Left kidney (tissue), 8 donors: ENCODE results near the gene SCN7A. TPM values are rescaled to one million over a fixed set of nuclear protein-coding genes. Genes with fewer than 3 reads are reported as not detected.
A peak's percentile ranks its signal among the peaks of the same experiment; 100 is the strongest.
"Not testable (repeated sequence)": the region's sequence is repeated elsewhere in the genome, so short reads cannot be mapped to it uniquely, and the experiment has no call there.

Experiments used
- DNase-seq: peaks from one replicate; pipeline ENCODE4 v3.0.0-alpha.2; 2013
- long read RNA-seq, 8 donors: transcript quantifications; one replicate each; lab custom pipeline, GENCODE V29; 2026
- polyA plus RNA-seq: library from polyadenylated mRNA; unstranded; fragments of 120-200 nt; gene quantifications from one replicate; pipeline ENCODE4 v1.2.1, GENCODE V29; 2013; ENCODE audit not compliant: insufficient read length

SCN7A gene
- polyA plus RNA-seq, result 18.5 TPM
- long read RNA-seq, donor 1, result 0 reads
- long read RNA-seq, donor 2, result 0 reads
- long read RNA-seq, donor 3, result 0 reads
- long read RNA-seq, donor 4, result 0 reads
- long read RNA-seq, donor 5, result 0 reads
- long read RNA-seq, donor 6, result 0 reads
- long read RNA-seq, donor 7, result 0 reads
- long read RNA-seq, donor 8, result 0 reads

GRCh38 chr2:166494140-166494624, at the start of gene SCN7A:
Gene SCN7A, minus strand, starts transcription at chr2:166494249. Its CDS starts 16,553 bp downstream, at chr2:166477696.
- DNase-seq, result peak; percentile 85

DNA sequence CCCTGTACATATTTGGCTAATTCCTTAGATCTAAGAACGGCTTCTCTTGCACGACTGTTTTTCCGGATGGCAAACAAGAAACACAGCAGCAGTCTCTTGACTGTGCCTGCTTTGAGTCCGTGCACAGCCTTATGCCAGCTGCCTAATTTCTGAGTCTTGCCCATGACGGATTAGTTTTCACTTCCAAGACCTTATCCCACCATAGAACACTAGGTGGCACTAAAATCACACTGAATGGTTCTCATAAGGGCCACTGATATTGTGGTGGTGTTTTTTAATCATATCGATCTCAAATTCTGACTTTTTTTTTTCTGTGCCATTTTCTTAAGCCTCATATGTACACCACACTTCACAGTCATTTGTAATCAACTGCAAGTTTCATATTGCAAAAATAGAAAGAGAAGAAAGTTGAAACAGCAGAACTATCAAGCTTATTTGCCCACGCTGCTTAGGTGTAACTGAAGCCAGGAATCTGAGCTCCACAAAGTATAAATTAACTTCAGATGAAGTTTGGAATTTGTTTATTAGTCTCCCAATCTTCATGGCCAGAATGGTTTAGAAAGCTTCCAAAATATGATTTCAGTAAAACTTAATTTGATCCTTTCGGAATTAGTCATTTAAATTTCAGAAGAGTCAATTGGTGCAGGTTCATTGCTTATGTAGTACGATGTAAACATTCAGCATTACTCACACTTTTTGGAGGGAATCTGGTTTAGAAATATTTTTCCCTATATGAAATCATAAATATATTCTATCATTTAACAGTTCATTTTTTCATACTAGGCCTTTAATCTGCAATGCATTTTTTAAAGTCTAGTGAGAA, 45.5 kb upstream of the SCN7A start:
- peak; percentile 79 for DNase-seq

- no peak for DNase-seq
These were observed 42.1 kb upstream of the SCN7A start for GRCh38 chr2:166536111-166536510.

DNA sequence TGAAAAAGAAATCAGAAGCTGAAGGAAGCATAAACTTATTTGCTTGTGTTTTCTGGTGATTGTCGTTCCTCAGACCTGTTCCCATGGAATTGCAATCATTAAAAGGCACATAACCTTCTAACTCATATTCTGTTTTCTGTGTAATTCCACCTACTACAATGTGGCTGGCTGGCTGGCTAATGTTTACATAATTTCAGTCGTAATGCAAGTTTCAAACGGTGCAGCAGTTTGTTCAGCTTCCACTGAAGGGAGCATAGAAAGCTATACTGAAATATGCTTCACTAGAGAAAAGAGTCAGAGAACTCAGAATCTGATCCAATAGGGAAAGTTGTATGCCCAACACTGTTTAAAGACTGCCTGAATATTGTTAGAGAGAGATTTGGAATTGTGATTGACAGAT, 27.1 kb upstream of the SCN7A start:
- DNase-seq, result no peak

DNA sequence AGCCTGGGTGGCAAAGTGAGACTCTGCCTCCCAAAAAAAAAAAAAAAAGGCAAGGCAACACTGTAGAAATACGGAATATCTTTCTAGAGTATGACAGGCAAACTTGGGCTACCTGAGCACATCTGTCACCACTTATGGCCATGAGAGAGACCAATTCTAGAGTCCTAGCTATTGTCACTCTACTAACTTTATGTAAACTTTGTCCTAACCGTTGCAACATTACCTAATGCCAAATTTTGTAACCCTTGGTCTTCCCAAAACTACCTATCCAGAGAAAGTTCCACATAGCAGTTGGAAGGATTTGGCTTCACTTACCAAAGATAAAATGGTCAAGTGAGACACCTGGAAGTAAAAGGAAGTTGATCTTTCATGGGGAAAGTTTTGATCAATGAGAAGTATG, 26.6 kb upstream of the SCN7A start:
- no peak for DNase-seq

- no peak for DNase-seq
These were observed 25.4 kb upstream of the SCN7A start for GRCh38 chr2:166519391-166519962.

DNA sequence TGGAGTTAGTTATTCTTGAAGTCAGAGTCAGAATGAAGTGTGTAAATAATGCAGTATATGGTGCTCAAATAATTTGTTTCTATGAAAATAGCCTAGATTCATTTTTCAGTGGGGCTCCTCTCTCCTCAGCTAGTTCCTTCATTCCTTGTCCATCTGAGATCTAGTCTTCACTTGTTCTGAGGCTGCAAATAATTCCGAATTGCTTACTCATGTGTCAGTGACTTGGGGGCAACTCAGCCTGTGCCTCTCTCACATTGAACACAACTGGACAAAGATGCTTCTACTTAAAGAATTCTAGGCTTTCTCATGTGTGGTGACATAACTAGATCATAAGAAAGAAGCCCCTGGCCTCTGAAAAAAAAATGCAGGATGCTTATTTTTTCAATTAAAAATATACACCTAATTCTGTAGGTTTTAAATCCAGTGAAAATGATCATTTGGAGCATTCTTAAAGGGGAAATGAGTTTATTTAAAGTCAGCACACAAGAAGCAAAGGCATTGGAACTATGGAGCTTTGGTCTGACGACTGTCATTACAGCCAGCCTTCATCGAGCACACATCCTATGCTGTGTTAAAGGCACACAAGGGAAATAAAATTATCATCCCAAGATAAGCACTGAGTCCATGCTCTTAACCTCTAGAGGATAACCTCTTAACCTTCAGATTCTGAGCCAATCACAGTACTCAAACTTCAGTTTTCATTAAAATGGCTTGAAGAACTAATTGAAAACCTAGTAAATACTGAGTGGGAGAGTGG, 24.8 kb upstream of the SCN7A start:
- no peak for DNase-seq

- no peak for DNase-seq
These were observed 23.5 kb upstream of the SCN7A start for GRCh38 chr2:166517533-166518061.

- peak; percentile 27 for DNase-seq
These were observed 22.8 kb upstream of the SCN7A start for GRCh38 chr2:166516712-166517303.

DNA sequence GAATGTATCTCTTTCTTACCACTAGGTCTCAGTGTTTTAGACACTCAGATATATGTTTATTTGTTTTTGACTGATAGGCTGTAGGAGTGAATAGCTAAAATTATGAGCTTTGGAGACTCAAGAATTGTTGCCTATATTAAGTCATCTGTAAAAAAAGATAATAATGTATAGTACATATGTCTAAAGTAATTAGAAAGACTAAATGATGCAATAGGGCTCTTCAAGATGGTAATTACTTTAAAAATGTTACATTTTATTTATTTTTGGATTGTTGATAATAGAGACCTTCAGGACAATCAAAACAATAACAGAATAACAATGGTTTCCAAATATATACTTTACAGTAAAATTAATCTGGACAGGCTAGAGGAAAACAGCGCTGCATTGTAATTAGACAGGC, 19.9 kb upstream of the SCN7A start:
- no peak for DNase-seq

- no peak for DNase-seq
These were observed 5.2 kb upstream of the SCN7A start for GRCh38 chr2:166499281-166499680.

DNA sequence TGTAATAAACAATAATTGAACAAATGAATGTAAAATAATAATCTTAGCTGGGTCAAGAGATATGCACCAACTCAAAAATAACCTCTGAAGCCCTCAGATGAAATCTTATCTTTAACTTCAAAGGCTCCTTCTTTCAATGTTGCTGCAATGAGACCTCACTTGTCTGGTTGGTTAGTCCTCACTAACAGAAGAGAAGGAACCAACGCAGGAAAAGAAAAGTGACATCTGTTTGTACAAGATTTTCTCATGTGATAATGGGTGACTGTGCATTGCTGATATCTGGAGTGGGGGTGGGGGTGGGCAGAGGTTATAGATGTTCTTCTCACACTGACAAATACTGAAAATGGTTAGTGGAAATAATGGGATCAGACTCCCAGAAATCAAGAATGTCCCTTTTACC, 2.6 kb downstream of the SCN7A start:
- DNase-seq, result no peak

GRCh38 chr2:166487171-166487570, 6.9 kb downstream of the SCN7A start:
- no peak for DNase-seq

DNA sequence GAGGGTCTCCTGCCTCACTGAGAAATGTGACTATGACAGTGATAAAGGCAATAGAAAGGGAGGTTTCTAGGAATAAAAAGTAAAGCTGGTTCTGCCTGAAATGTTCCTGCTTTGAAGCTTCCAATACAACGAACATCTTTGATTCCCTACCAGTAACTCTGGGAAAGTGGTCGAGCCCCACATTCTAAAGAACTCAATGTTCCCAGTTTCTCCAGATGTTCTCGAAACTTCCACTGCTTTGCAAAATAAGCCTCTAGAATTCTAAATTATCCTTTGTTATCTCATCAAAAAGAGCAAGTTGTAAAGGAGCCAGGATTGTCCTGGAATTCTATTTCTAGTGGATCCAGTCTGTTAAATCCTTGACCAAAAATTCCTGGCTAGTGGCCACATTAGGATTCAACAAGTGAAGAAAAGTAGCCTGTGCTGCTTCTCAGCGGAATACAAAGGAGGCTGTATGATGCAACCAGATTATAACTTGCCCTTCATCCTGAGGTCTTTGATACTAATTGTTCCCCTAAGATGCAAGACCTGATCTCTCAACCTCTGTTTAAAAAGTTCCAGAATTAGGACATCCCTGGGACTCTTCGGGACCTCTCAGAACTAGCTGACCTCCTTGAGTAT, 8.4 kb downstream of the SCN7A start:
- no peak for DNase-seq

DNA sequence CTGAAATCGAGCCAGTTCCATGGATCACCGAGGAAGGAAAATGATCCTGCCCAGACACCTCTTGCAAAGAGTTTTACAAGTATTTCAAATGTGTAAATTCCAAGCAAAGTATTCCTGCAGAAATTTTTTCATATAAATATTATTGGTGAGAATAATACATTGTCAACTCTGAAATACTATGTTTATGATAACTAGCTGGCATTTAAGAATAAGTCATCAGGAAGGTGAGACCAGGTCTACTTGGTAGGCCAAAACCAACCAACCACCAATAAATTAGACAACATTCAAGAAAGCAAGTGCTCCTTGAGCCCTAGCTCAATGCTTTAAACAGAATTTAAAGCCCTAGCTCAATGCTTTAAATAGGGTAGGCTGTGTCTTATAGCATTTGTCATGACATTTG, 21.7 kb downstream of the SCN7A start:
- no peak for DNase-seq

DNA sequence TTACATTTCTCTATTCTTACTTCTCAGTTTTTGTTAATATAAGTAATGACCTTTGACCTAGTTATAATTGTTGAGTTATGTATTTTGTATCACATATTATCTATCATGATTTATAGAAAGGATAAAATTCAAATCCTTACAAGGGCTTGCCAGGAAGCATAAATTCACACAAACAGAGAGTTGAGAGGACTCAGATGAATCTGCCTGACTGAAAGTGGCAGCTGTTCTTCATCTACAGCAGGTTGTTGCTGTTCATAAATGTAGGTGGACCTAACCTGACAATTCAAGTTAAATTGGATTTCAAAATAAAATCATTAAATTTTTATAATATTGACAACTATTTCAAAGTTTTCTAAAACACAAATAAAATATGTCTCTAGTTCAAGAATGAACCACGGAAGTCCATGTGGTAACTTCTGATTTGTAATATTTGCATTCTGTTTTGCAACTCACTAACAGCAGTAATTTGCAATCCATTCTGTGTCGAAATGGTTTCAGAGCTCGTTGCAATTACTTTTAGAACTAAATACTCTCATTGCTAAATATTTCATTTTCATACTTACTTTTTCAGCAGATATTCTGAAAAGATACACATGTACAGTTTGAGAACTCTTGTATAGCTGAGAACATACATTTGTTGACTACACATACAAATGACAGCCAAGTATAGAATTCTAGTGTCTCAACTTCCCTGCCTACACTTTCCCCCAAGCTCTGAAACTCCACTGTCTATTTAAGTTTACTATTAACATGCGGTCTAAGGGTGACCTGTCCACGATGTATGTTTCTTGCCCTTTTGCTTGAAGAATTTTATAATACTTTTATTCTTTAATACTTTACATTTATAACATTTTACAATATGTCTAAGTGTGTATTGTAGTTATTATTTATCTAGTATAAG, 25.7 kb downstream of the SCN7A start:
- no peak for DNase-seq

- DNase-seq, result no peak
These were observed 29.9 kb downstream of the SCN7A start for GRCh38 chr2:166464187-166464586.

- DNase-seq, result no peak
These were observed 30.4 kb downstream of the SCN7A start for GRCh38 chr2:166463640-166464039.

DNA sequence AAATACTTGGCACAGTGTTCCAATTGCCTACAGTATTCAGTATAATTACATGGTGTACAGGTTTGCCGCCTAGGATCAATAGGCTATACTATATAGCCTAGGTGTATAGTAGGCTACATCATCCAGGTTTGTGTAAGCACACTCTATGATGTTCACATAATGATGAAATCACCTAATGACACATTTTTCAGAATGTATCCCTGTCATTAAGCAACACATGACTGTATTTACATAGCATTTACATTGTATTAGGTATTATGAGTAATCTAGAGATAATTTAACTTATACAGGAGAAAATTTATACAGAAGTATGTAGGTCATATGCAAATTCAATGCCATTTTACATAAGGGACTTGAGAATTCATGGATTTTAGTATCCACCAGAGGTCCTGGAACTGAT, 35.4 kb downstream of the SCN7A start:
- DNase-seq, result no peak

DNA sequence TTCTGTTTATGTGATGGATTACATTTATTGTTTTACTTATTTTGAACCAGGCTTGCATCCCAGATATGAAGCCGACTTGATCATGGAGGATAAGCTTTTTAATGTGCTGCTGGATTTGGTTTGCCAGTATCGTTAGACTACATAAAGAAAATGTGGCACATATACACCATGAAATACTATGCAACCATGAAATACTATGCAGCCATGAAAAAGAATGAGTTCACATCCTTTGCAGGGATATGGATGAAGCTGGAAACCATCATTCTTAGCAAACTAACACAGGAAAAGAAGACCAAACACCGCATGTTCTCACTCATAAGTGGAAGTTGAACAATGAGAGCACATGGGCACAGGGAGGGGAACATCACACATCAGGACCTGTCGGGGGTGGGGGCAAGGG, 38.2 kb downstream of the SCN7A start:
- not testable (repeated sequence) for DNase-seq
